WTC11 (cell line): ENCODE results near the gene TRPV2. TPM values are rescaled to one million over a fixed set of nuclear protein-coding genes. Genes with fewer than 3 reads are reported as not detected.

Experiments
- ATAC-seq: fragments of 200-7000 bp; cut with Tn5 transposase; 2 replicates; pipeline ENCODE4 v1.10.0; 2021; ENCODE audit warnings: mild to moderate bottlenecking, moderate library complexity
- CTCF ChIA-PET: fragments of 300-600 bp; sonication (Branson Sonifier 250); formaldehyde crosslinking; loops from one replicate; lab custom pipeline; 2021; ENCODE audit warnings: antibody characterized with exemption; lab: Charles Lee
- POLR2A ChIA-PET: fragments of 350-600 bp; sonication (Branson Sonifier 250); formaldehyde crosslinking; loops from one replicate; lab custom pipeline; 2021; ENCODE audit warnings: antibody characterized with exemption; lab: Charles Lee
- DNase-seq: peaks from one replicate; pipeline ENCODE4 v3.0.0; 2021; ENCODE audit warnings: low spot score
- H3K27ac Mint-ChIP-seq: 2 replicates; pipeline ENCODE4 v1.8.0; 2021; ENCODE audit warnings: mixed read lengths
- H3K27me3 Mint-ChIP-seq: 2 replicates; pipeline ENCODE4 v1.8.0; 2021; ENCODE audit warnings: low read depth, mild to moderate bottlenecking, moderate library complexity, mixed read lengths
- H3K36me3 Mint-ChIP-seq: 2 replicates; pipeline ENCODE4 v1.8.0; 2021; ENCODE audit warnings: mixed read lengths
- H3K4me1 Mint-ChIP-seq: 2 replicates; pipeline ENCODE4 v1.8.0; 2022; ENCODE audit warnings: mixed read lengths
- H3K4me3 Mint-ChIP-seq: 2 replicates; pipeline ENCODE4 v1.8.0; 2021; ENCODE audit warnings: mild to moderate bottlenecking, moderate library complexity, mixed read lengths
- H3K9me3 Mint-ChIP-seq: 2 replicates; pipeline ENCODE4 v1.8.0; 2021; ENCODE audit warnings: mixed read lengths
- ATF2 ChIP-seq: sonication (generic); formaldehyde crosslinking; IDR thresholded peaks from 2 replicates; pipeline ENCODE4 v1.8.1; 2022; ENCODE audit warnings: low read depth, missing genetic modification reagents, borderline replicate concordance
- CTCF ChIP-seq: fragments of 200-600 bp; IDR thresholded peaks from 2 replicates; pipeline ENCODE4 v1.8.0; 2022; ENCODE audit warnings: antibody characterized with exemption
- ERG ChIP-seq: fragments of 250-450 bp; sonication (Bioruptor Pico); IDR thresholded peaks from 2 replicates; pipeline ENCODE4 v1.8.0; 2021; ENCODE audit warnings: mild to moderate bottlenecking
- GRHL2 ChIP-seq: fragments of 250-450 bp; sonication (Bioruptor Pico); IDR thresholded peaks from 2 replicates; pipeline ENCODE4 v1.8.0; 2022; ENCODE audit warnings: mild to moderate bottlenecking, moderate library complexity; ENCODE audit not compliant: insufficient replicate concordance, severe bottlenecking
- NR3C1 ChIP-seq: sonication (generic); formaldehyde crosslinking; conservative IDR thresholded peaks from 2 replicates; pipeline ENCODE4 v1.8.1; 2023; ENCODE audit warnings: low read depth, mild to moderate bottlenecking, missing genetic modification reagents
- OVOL2 ChIP-seq: fragments of 250-450 bp; sonication (Bioruptor Pico); IDR thresholded peaks from 2 replicates; pipeline ENCODE4 v1.9.0; 2021; ENCODE audit warnings: mild to moderate bottlenecking, borderline replicate concordance
- PRRX2 ChIP-seq: fragments of 250-450 bp; sonication (Bioruptor Pico); IDR thresholded peaks from 2 replicates; pipeline ENCODE4 v1.8.0; 2021; ENCODE audit warnings: mild to moderate bottlenecking
- SP1 ChIP-seq: sonication (generic); formaldehyde crosslinking; conservative IDR thresholded peaks from 2 replicates; pipeline ENCODE4 v1.8.1; 2022; ENCODE audit warnings: missing genetic modification reagents
- TEAD1 ChIP-seq: sonication (generic); formaldehyde crosslinking; IDR thresholded peaks from 2 replicates; pipeline ENCODE4 v1.8.0; 2022; ENCODE audit warnings: mild to moderate bottlenecking, missing genetic modification reagents
- USF1 ChIP-seq: sonication (generic); formaldehyde crosslinking; IDR thresholded peaks from 2 replicates; pipeline ENCODE4 v1.8.0; 2022; ENCODE audit warnings: mild to moderate bottlenecking, missing genetic modification reagents
- ZBTB21 ChIP-seq: sonication (generic); formaldehyde crosslinking; IDR thresholded peaks from 2 replicates; pipeline ENCODE4 v1.8.1; 2023; ENCODE audit warnings: mild to moderate bottlenecking, missing genetic modification reagents, borderline replicate concordance
- ZNF232 ChIP-seq: sonication (generic); formaldehyde crosslinking; IDR thresholded peaks from 2 replicates; pipeline ENCODE4 v1.8.0; 2022; ENCODE audit warnings: mild to moderate bottlenecking, missing genetic modification reagents
- ZNF263 ChIP-seq: sonication (generic); formaldehyde crosslinking; IDR thresholded peaks from 2 replicates; pipeline ENCODE4 v1.8.1; 2022; ENCODE audit warnings: low read depth, mild to moderate bottlenecking, moderate library complexity, missing genetic modification reagents
- ZNF317 ChIP-seq: sonication (generic); formaldehyde crosslinking; IDR thresholded peaks from 2 replicates; pipeline ENCODE4 v1.8.1; 2023; ENCODE audit warnings: low read depth, mild to moderate bottlenecking, moderate library complexity, missing genetic modification reagents, borderline replicate concordance
- ZNF416 ChIP-seq: fragments of 250-450 bp; sonication (Bioruptor Pico); IDR thresholded peaks from 2 replicates; pipeline ENCODE4 v1.9.0; 2021; ENCODE audit warnings: mild to moderate bottlenecking, inconsistent platforms
- ZNF425 ChIP-seq: fragments of 250-450 bp; sonication (Bioruptor Pico); conservative IDR thresholded peaks from 2 replicates; pipeline ENCODE4 v1.9.0; 2021; ENCODE audit warnings: mild to moderate bottlenecking
- total RNA-seq: library from RNA; stranded (reverse); gene quantifications from 3 replicates; pipeline ENCODE4 v1.2.3, GENCODE V29; 2021
- TF ChIP-seq, protein P1 (sequence below): fragments of 250-450 bp; sonication (Bioruptor Pico); IDR thresholded peaks from 2 replicates; pipeline ENCODE4 v1.9.0; 2021; ENCODE audit warnings: moderate library complexity, mild to moderate bottlenecking, inconsistent platforms, borderline replicate concordance
- TF ChIP-seq, protein P2 (sequence below): sonication (generic); formaldehyde crosslinking; IDR thresholded peaks from 2 replicates; pipeline ENCODE4 v1.8.1; 2022; ENCODE audit warnings: mild to moderate bottlenecking, moderate library complexity, missing genetic modification reagents
- TF ChIP-seq, protein P3 (sequence below): sonication (generic); formaldehyde crosslinking; IDR thresholded peaks from 2 replicates; pipeline ENCODE4 v1.8.1; 2023; ENCODE audit warnings: mild to moderate bottlenecking, missing genetic modification reagents, moderate library complexity
- TF ChIP-seq, protein P4 (sequence below): sonication (generic); formaldehyde crosslinking; IDR thresholded peaks from 2 replicates; pipeline ENCODE4 v1.8.1; 2023; ENCODE audit warnings: mild to moderate bottlenecking, missing genetic modification reagents, borderline replicate concordance

Gene TRPV2
- total RNA-seq, 1 experiment from 2014 or later: 3.5 TPM

DNA sequence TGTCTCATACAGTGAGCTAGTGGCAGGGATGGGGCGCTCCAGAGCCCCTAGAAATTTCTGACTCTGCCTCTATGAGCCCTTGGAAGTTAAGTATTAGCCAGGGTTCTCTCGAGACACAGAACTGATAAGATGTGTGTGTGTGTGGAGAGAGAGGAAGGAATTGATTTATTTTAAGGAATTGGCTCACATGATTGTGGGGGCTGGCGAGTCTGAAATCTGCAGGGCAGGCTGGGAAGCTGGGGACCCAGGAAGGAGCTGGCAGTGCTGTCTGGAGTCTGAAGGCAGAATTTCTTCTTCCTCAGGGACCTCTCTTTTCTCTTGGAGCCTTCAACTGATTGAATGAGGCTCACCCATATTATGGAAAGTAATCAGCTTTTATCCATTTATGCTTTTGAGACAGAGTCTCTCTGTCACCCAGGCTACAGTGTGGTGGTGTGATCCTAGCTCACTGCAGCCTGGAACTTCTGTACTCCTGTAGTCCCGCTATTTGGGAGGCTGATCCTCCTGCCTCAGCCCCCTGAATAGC lies 59.9 kb downstream of the TRPV2 start:
- Mint-ChIP-seq H3K4me1 (peaks cover 51% of the 10 kb centered on the region), H3K36me3 (no peaks in the 10 kb centered on the region; the same call in 1 of the 2 replicates), H3K9me3 (no peaks in the 10 kb centered on the region), H3K4me3 (no peak overlapping the region), H3K27ac (no peak overlapping the region), H3K27me3 (no peaks in the 10 kb centered on the region)
- ATAC-seq (no peak), DNase-seq (no peak)
- TF ChIP-seq CTCF: no peak
- no peak for TF ChIP-seq SP1 (CRISPR knock-in tag)
- no peak for TF ChIP-seq ZNF416 (CRISPR knock-in tag)
- no peak for TF ChIP-seq ATF2
- TF ChIP-seq OVOL2 (CRISPR knock-in tag): no peak
- no peak for TF ChIP-seq NR3C1 (CRISPR knock-in tag)
- no peak for TF ChIP-seq USF1 (CRISPR knock-in tag)
- TF ChIP-seq, protein P1, sequence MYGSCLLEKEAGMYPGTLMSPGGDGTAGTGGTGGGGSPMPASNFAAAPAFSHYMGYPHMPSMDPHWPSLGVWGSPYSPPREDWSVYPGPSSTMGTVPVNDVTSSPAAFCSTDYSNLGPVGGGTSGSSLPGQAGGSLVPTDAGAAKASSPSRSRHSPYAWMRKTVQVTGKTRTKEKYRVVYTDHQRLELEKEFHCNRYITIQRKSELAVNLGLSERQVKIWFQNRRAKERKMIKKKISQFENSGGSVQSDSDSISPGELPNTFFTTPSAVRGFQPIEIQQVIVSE (CRISPR knock-in tag): no peak
- no peak for TF ChIP-seq ZNF263
- no peak for TF ChIP-seq PRRX2 (CRISPR knock-in tag)
- TF ChIP-seq ZBTB21 (CRISPR knock-in tag): no peak
- TF ChIP-seq, protein P2, sequence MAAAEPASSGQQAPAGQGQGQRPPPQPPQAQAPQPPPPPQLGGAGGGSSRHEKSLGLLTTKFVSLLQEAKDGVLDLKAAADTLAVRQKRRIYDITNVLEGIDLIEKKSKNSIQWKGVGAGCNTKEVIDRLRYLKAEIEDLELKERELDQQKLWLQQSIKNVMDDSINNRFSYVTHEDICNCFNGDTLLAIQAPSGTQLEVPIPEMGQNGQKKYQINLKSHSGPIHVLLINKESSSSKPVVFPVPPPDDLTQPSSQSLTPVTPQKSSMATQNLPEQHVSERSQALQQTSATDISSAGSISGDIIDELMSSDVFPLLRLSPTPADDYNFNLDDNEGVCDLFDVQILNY (CRISPR knock-in tag): no peak
- TF ChIP-seq ZNF425: no peak
- TF ChIP-seq GRHL2: no peak
- TF ChIP-seq ZNF317 (CRISPR knock-in tag): no peak
- TF ChIP-seq, protein P3, sequence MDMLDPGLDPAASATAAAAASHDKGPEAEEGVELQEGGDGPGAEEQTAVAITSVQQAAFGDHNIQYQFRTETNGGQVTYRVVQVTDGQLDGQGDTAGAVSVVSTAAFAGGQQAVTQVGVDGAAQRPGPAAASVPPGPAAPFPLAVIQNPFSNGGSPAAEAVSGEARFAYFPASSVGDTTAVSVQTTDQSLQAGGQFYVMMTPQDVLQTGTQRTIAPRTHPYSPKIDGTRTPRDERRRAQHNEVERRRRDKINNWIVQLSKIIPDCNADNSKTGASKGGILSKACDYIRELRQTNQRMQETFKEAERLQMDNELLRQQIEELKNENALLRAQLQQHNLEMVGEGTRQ: no peak
- TF ChIP-seq TEAD1 (CRISPR knock-in tag): no peak
- TF ChIP-seq ERG: no peak
- no peak for TF ChIP-seq ZNF232 (CRISPR knock-in tag)
- TF ChIP-seq, protein P4, sequence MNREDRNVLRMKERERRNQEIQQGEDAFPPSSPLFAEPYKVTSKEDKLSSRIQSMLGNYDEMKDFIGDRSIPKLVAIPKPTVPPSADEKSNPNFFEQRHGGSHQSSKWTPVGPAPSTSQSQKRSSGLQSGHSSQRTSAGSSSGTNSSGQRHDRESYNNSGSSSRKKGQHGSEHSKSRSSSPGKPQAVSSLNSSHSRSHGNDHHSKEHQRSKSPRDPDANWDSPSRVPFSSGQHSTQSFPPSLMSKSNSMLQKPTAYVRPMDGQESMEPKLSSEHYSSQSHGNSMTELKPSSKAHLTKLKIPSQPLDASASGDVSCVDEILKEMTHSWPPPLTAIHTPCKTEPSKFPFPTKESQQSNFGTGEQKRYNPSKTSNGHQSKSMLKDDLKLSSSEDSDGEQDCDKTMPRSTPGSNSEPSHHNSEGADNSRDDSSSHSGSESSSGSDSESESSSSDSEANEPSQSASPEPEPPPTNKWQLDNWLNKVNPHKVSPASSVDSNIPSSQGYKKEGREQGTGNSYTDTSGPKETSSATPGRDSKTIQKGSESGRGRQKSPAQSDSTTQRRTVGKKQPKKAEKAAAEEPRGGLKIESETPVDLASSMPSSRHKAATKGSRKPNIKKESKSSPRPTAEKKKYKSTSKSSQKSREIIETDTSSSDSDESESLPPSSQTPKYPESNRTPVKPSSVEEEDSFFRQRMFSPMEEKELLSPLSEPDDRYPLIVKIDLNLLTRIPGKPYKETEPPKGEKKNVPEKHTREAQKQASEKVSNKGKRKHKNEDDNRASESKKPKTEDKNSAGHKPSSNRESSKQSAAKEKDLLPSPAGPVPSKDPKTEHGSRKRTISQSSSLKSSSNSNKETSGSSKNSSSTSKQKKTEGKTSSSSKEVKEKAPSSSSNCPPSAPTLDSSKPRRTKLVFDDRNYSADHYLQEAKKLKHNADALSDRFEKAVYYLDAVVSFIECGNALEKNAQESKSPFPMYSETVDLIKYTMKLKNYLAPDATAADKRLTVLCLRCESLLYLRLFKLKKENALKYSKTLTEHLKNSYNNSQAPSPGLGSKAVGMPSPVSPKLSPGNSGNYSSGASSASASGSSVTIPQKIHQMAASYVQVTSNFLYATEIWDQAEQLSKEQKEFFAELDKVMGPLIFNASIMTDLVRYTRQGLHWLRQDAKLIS: no peak
- POLR2A ChIA-PET: no interaction called here
- CTCF ChIA-PET: interaction anchor here (0.7 to 1.8 kb wide), 5 partner anchors 15 to 62 kb away, joined by 3 to 5 read pairs (median 3); partner anchors contain the start of gene LRRC75A
